Astrocyte (in vitro differentiated cells and primary cell): ENCODE measurements around the gene TMEM184A. TPM values are rescaled to one million over a fixed set of nuclear protein-coding genes. Genes with fewer than 3 reads are reported as not detected.

Experiments used
- DNase-seq: peaks from one replicate; pipeline ENCODE4 v3.0.0-alpha.2; 2010; ENCODE audit warnings: low read depth
- FAIRE-seq: peaks from 2 replicates; lab custom pipeline; 2011; peaks lifted over from hg19 to GRCh38; lab: Jason Lieb, UNC
- H2AFZ ChIP-seq: 2 replicates; pipeline ENCODE4 v1.6.0; 2012; ENCODE audit warnings: low read depth, low read length, inconsistent platforms
- H3K27ac ChIP-seq: 2 replicates; pipeline ENCODE4 v1.5.1; 2011; ENCODE audit warnings: low read depth, low read length, inconsistent platforms
- H3K27me3 ChIP-seq: 2 replicates; pipeline ENCODE4 v1.6.0; 2011; ENCODE audit warnings: low read length, inconsistent platforms; ENCODE audit not compliant: insufficient read depth
- H3K36me3 ChIP-seq: 2 replicates; pipeline ENCODE4 v1.5.1; 2011; ENCODE audit warnings: low read length, inconsistent platforms; ENCODE audit not compliant: insufficient read depth
- H3K4me1 ChIP-seq: 2 replicates; pipeline ENCODE4 v1.5.1; 2011; ENCODE audit warnings: low read length, inconsistent platforms; ENCODE audit not compliant: insufficient read depth
- H3K4me2 ChIP-seq: 2 replicates; pipeline ENCODE4 v1.6.0; 2012; ENCODE audit warnings: low read length, inconsistent platforms
- H3K4me3 ChIP-seq: 2 replicates; pipeline ENCODE4 v1.5.1; 2011; ENCODE audit warnings: low read depth, mild to moderate bottlenecking, low read length, inconsistent platforms; ENCODE audit not compliant: insufficient read depth
- H3K79me2 ChIP-seq: 2 replicates; pipeline ENCODE4 v1.6.0; 2012; ENCODE audit warnings: mild to moderate bottlenecking, low read length, inconsistent platforms; ENCODE audit not compliant: insufficient read depth
- H3K9ac ChIP-seq: 2 replicates; pipeline ENCODE4 v1.6.0; 2012; ENCODE audit warnings: mild to moderate bottlenecking, low read length, inconsistent platforms
- H3K9me3 ChIP-seq: 2 replicates; pipeline ENCODE4 v1.5.1; 2012; ENCODE audit warnings: low read depth, mild to moderate bottlenecking, low read length, inconsistent platforms; ENCODE audit not compliant: insufficient read depth
- H4K20me1 ChIP-seq: 2 replicates; pipeline ENCODE4 v1.6.0; 2012; ENCODE audit warnings: low read length, inconsistent platforms; ENCODE audit not compliant: insufficient read depth
- H3K27ac Mint-ChIP-seq: one replicate; pipeline ENCODE4 v1.8.0; 2021; ENCODE audit warnings: mild to moderate bottlenecking, mixed read lengths; ENCODE audit not compliant: unreplicated experiment
- H3K27me3 Mint-ChIP-seq: one replicate; pipeline ENCODE4 v1.8.0; 2021; ENCODE audit warnings: low read depth, mixed read lengths; ENCODE audit not compliant: unreplicated experiment
- H3K36me3 Mint-ChIP-seq: one replicate; pipeline ENCODE4 v1.8.0; 2021; ENCODE audit warnings: low read depth, mixed read lengths; ENCODE audit not compliant: unreplicated experiment
- H3K4me1 Mint-ChIP-seq: one replicate; pipeline ENCODE4 v1.8.0; 2021; ENCODE audit warnings: low read depth, mixed read lengths; ENCODE audit not compliant: unreplicated experiment
- H3K4me3 Mint-ChIP-seq: one replicate; pipeline ENCODE4 v1.8.0; 2021; ENCODE audit warnings: mild to moderate bottlenecking, moderate library complexity, mixed read lengths; ENCODE audit not compliant: unreplicated experiment
- H3K9me3 Mint-ChIP-seq: one replicate; pipeline ENCODE4 v1.8.0; 2021; ENCODE audit warnings: mild to moderate bottlenecking, mixed read lengths; ENCODE audit not compliant: unreplicated experiment
- EZH2 ChIP-seq: IDR thresholded peaks from 2 replicates; pipeline ENCODE4 v1.6.1; 2012; ENCODE audit warnings: mild to moderate bottlenecking, low read length, inconsistent platforms; ENCODE audit not compliant: insufficient read depth
- total RNA-seq: library from RNA; stranded (reverse); gene quantifications from 2 replicates; pipeline ENCODE4 v1.2.1, GENCODE V29; 2021
- TF ChIP-seq, protein P1 (sequence below): IDR thresholded peaks from 2 replicates; pipeline ENCODE4 v1.5.1; 2011; ENCODE audit warnings: low read depth, mild to moderate bottlenecking, inconsistent platforms, low read length, moderate library complexity; ENCODE audit not compliant: insufficient read depth

The TMEM184A gene
- total RNA-seq, 1 donor from 2014 or later: 2.1 TPM

DNA sequence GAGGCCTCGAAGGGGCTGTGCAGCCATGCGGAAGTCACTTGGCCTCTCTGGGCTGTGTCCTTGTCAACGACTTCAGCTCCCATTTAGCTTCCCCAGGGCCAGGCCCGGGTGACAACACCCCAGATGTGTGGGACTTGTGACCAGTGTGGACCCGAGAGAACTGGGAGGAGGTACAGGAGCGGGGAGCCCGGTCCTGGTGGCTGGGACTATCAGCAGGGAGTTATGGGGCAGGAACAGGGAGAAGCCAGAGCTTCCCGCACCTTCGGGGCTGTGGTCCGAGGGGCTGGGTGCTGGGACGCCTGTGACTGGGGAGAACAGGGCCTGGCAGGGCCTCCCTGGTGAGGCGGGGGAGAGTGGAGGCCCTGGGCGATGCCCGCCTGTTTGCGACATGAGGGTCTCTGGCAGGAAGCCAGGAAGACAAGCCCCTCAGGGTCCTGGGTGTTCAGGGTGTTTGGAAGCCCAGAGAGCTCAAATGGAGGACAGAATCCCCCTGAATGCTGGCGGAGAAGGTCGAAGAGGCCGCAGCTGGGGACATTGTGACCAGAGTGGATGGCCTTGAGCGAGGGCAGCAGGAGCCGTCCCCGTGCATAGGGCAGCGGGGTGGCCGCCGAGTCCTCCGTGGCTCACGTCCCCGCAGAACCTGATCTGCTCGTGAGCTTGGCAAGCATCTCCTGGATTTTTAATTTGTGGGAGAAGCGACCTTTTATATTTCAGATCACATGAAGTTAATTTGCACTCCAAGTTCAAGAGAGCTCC lies 43.8 kb upstream of the TMEM184A start:
- H3K9ac ChIP-seq: no peak overlapping the region
- H3K4me3 ChIP-seq: no peak overlapping the region
- peaks cover 64% of the 10 kb centered on the region for H3K27me3 Mint-ChIP-seq
- FAIRE-seq (no peak), DNase-seq (no peak)
- no peak overlapping the region for H2AFZ ChIP-seq
- H3K4me2 ChIP-seq: no peak overlapping the region
- H3K79me2 ChIP-seq: no peaks in the 10 kb centered on the region
- no peaks in the 10 kb centered on the region for H4K20me1 ChIP-seq
- no peaks in the 10 kb centered on the region for H3K36me3 ChIP-seq
- H3K27ac Mint-ChIP-seq: no peak overlapping the region
- no peak overlapping the region for H3K4me3 Mint-ChIP-seq
- H3K36me3 Mint-ChIP-seq: no peaks in the 10 kb centered on the region
- no peak overlapping the region for H3K27ac ChIP-seq
- peaks cover 15% of the 10 kb centered on the region for H3K27me3 ChIP-seq
- no peaks in the 10 kb centered on the region for H3K4me1 Mint-ChIP-seq
- TF ChIP-seq, protein P1, sequence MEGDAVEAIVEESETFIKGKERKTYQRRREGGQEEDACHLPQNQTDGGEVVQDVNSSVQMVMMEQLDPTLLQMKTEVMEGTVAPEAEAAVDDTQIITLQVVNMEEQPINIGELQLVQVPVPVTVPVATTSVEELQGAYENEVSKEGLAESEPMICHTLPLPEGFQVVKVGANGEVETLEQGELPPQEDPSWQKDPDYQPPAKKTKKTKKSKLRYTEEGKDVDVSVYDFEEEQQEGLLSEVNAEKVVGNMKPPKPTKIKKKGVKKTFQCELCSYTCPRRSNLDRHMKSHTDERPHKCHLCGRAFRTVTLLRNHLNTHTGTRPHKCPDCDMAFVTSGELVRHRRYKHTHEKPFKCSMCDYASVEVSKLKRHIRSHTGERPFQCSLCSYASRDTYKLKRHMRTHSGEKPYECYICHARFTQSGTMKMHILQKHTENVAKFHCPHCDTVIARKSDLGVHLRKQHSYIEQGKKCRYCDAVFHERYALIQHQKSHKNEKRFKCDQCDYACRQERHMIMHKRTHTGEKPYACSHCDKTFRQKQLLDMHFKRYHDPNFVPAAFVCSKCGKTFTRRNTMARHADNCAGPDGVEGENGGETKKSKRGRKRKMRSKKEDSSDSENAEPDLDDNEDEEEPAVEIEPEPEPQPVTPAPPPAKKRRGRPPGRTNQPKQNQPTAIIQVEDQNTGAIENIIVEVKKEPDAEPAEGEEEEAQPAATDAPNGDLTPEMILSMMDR: no peak
- no peak for TF ChIP-seq EZH2
- no peaks in the 10 kb centered on the region for H3K4me1 ChIP-seq
- peaks cover 3% of the 10 kb centered on the region for H3K9me3 ChIP-seq
- H3K9me3 Mint-ChIP-seq: no peaks in the 10 kb centered on the region

DNA sequence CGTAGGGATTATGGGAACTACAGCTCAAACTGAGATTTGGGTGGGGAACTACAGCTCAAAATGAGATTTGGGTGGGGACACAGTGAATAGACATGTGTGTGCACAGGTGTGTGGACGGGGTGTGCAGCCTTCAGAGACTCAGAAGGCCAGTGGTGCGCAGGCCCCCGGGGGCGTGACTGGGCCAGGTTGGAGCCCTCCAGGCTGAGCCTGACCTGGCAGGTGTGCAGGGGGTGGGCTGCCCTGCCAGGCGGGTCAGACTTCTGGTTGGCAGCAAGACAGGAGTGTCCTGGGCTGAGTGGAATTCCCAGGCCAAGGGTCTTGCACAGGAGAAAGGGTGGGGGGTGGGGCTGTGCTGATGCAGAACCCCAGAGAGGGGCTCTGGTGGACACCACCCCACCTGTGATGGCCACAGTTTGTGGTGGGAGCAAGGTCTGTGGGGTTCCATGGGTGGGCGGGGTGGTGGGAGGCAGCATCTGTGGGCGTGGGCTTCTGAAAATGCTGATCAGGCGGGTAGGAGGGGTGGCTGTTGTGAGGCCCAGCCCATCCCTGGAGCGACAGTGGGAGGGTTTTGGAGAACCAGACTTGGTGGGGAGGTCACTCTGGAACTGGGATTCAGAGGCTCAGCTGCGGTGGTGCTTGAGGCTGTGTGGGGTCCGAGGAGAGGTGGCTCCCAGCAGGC lies 43.1 kb upstream of the TMEM184A start:
- peaks cover 60% of the 10 kb centered on the region for H3K27me3 Mint-ChIP-seq
- no peaks in the 10 kb centered on the region for H3K4me1 Mint-ChIP-seq
- no peaks in the 10 kb centered on the region for H3K36me3 Mint-ChIP-seq
- FAIRE-seq: no peak
- no peak overlapping the region for H3K9ac ChIP-seq
- no peaks in the 10 kb centered on the region for H3K9me3 Mint-ChIP-seq
- no peak overlapping the region for H3K27ac ChIP-seq
- H3K4me2 ChIP-seq: no peak overlapping the region
- H2AFZ ChIP-seq: no peak overlapping the region
- H4K20me1 ChIP-seq: no peaks in the 10 kb centered on the region
- no peak overlapping the region for H3K4me3 ChIP-seq
- H3K9me3 ChIP-seq: peaks cover 3% of the 10 kb centered on the region
- no peak overlapping the region for H3K4me3 Mint-ChIP-seq
- no peak for TF ChIP-seq EZH2
- TF ChIP-seq, protein P1: no peak
- no peaks in the 10 kb centered on the region for H3K79me2 ChIP-seq
- H3K4me1 ChIP-seq: no peaks in the 10 kb centered on the region
- H3K27me3 ChIP-seq: peaks cover 13% of the 10 kb centered on the region
- no peak overlapping the region for H3K27ac Mint-ChIP-seq
- no peaks in the 10 kb centered on the region for H3K36me3 ChIP-seq
- no peak for DNase-seq
